HepG2 (cell line): ENCODE results near the gene JAKMIP2.

Experiments
- CEBPB ChIP-seq: IDR thresholded peaks from 2 replicates; pipeline ENCODE4 v1.6.1; 2011; ENCODE audit warnings: low read depth, low read length, improper control_type of control experiment, borderline replicate concordance
- DPF2 ChIP-seq: sonication (generic); formaldehyde crosslinking; IDR thresholded peaks from 2 replicates; pipeline ENCODE4 v1.4.0; 2020; ENCODE audit warnings: mild to moderate bottlenecking, low read depth, missing genetic modification reagents, borderline replicate concordance
- EZH2 ChIP-seq: conservative IDR thresholded peaks from 2 replicates; pipeline ENCODE4 v1.6.1; 2012; ENCODE audit warnings: mild to moderate bottlenecking, low read depth, low read length, moderate library complexity
- JUND ChIP-seq: sonication (generic); formaldehyde crosslinking; IDR thresholded peaks from 2 replicates; pipeline ENCODE4 v1.8.0; 2022; ENCODE audit warnings: mild to moderate bottlenecking, missing genetic modification reagents
- NFIC ChIP-seq: IDR thresholded peaks from 2 replicates; pipeline ENCODE4 v1.6.1; 2012; ENCODE audit warnings: mild to moderate bottlenecking, low read length, inconsistent platforms
- POLR2AphosphoS5 ChIP-seq: IDR thresholded peaks from 2 replicates; pipeline ENCODE4 v1.6.1; 2012; ENCODE audit warnings: low read depth, low read length
- RAD21 ChIP-seq: fragments of 450-650 bp; formaldehyde crosslinking; IDR thresholded peaks from 2 replicates; pipeline ENCODE4 v1.5.0; 2020; ENCODE audit warnings: mild to moderate bottlenecking
- RBFOX2 ChIP-seq: fragments of 200-400 bp; formaldehyde crosslinking; IDR thresholded peaks from 2 replicates; pipeline ENCODE4 v1.6.1; 2017; ENCODE audit warnings: low read depth, mild to moderate bottlenecking, low read length
- RELA ChIP-seq: sonication (generic); formaldehyde crosslinking; IDR thresholded peaks from 2 replicates; pipeline ENCODE4 v1.4.0; 2020; ENCODE audit warnings: missing genetic modification reagents
- THYN1 ChIP-seq: sonication (generic); formaldehyde crosslinking; IDR thresholded peaks from 2 replicates; pipeline ENCODE4 v1.8.1; 2023; ENCODE audit warnings: low read depth, mild to moderate bottlenecking, moderate library complexity, missing genetic modification reagents, borderline replicate concordance
- ZNF44 ChIP-seq: sonication (generic); formaldehyde crosslinking; IDR thresholded peaks from 2 replicates; pipeline ENCODE4 v1.5.1; 2020; ENCODE audit warnings: mild to moderate bottlenecking, missing genetic modification reagents
- ZZZ3 ChIP-seq: sonication (generic); formaldehyde crosslinking; IDR thresholded peaks from 2 replicates; pipeline ENCODE4 v1.4.0; 2020; ENCODE audit warnings: missing genetic modification reagents, mild to moderate bottlenecking, borderline replicate concordance
- TF ChIP-seq, protein P1 (sequence below): IDR thresholded peaks from 2 replicates; pipeline ENCODE4 v1.6.1; 2016; ENCODE audit warnings: missing compliant biosample characterization, missing genetic modification reagents, borderline replicate concordance
- TF ChIP-seq, protein P2 (sequence below): sonication (generic); formaldehyde crosslinking; IDR thresholded peaks from 2 replicates; pipeline ENCODE4 v1.4.0; 2020; ENCODE audit warnings: mild to moderate bottlenecking, missing genetic modification reagents

DNA sequence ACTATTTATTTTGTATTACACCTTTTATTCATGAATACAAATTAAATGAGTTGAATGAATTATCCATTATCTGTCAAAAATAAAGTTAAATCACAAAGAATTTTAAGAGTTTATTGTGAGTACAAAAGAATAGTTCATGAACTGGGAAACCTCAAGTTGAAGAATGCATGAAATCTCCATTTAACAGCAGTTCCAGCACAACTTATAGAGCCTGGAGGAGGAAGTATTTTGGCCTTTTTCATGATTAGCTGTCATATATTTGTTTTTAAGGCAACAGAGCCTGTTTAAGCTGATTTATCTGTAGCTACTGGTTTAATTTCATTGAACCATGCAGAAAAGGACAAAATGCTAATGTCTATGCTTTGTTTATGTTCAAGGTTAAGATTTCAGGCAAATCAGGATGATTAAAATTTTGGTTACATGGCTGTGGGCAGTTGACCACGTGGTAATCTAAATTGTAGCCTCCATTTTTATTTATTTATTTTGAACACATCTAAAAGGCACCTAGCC is 36.8 kb upstream of the JAKMIP2 start:
- TF ChIP-seq EZH2, result no peak
- no peak for TF ChIP-seq ZNF44
- no peak for TF ChIP-seq POLR2AphosphoS5
- no peak for TF ChIP-seq CEBPB
- TF ChIP-seq DPF2 (CRISPR knock-in tag), result no peak
- TF ChIP-seq, protein P1, sequence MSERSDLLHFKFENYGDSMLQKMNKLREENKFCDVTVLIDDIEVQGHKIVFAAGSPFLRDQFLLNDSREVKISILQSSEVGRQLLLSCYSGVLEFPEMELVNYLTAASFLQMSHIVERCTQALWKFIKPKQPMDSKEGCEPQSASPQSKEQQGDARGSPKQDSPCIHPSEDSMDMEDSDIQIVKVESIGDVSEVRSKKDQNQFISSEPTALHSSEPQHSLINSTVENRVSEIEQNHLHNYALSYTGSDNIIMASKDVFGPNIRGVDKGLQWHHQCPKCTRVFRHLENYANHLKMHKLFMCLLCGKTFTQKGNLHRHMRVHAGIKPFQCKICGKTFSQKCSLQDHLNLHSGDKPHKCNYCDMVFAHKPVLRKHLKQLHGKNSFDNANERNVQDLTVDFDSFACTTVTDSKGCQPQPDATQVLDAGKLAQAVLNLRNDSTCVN (CRISPR knock-in tag), result no peak
- TF ChIP-seq ZZZ3 (CRISPR knock-in tag), result no peak
- no peak for TF ChIP-seq RELA
- no peak for TF ChIP-seq NFIC
- no peak for TF ChIP-seq RAD21 (CRISPR knock-in tag)
- no peak for TF ChIP-seq THYN1
- no peak for TF ChIP-seq RBFOX2
- TF ChIP-seq, protein P2, sequence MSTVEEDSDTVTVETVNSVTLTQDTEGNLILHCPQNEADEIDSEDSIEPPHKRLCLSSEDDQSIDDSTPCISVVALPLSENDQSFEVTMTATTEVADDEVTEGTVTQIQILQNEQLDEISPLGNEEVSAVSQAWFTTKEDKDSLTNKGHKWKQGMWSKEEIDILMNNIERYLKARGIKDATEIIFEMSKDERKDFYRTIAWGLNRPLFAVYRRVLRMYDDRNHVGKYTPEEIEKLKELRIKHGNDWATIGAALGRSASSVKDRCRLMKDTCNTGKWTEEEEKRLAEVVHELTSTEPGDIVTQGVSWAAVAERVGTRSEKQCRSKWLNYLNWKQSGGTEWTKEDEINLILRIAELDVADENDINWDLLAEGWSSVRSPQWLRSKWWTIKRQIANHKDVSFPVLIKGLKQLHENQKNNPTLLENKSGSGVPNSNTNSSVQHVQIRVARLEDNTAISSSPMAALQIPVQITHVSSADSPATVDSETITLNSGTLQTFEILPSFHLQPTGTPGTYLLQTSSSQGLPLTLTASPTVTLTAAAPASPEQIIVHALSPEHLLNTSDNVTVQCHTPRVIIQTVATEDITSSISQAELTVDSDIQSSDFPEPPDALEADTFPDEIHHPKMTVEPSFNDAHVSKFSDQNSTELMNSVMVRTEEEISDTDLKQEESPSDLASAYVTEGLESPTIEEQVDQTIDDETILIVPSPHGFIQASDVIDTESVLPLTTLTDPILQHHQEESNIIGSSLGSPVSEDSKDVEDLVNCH (CRISPR knock-in tag), result no peak
- no peak for TF ChIP-seq JUND (CRISPR knock-in tag)
